ENCODE data around the gene KRT76. TPM values are rescaled to one million over a fixed set of nuclear protein-coding genes. Genes with fewer than 3 reads are reported as not detected.

Gene KRT76
- total RNA-seq, 1 donor from 2014 or later = not detected

DNA sequence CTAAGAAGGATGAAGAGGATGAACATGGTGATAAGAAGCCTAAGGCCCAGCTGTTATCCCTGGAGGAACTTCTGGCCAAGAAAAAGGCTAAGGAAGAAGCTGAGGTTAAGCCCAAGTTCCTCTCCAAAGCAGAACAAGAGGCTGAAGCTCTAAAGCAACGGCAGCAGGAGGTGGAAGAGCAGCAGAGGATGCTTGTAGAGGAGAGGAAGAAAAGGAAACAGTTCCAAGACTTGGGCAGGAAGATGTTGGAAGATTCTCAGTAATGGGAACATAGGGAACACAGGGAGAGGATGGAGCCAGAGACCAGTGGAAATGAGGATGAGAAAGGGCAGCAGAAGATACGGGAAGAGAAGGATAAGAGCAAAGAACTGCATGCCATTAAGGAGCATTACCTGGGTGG is 46.4 kb downstream of the KRT76 start:
- no peak for DNase-seq (ENCODE audit: low read depth in 2 of 2)

DNA sequence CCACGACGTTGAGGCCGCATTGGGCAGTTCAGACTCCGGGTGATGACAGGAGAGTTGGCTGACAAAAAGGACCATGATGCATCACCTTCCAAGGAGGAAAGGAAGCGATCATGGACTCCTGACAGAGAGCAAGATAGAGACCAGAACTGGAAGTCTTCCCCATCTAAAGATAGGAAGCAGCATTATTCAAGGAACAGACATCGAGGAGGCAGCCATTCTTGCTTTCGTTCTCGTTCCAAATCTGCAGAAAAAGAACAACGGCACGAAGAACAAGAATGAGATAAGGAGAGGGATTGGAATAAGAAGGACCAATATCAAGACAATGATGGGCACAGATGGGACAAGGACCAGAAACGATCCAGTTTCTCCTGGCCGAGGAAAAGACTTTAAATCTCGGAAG is 46.8 kb downstream of the KRT76 start:
- no peak for DNase-seq (ENCODE audit: low read depth in 2 of 2)

DNA sequence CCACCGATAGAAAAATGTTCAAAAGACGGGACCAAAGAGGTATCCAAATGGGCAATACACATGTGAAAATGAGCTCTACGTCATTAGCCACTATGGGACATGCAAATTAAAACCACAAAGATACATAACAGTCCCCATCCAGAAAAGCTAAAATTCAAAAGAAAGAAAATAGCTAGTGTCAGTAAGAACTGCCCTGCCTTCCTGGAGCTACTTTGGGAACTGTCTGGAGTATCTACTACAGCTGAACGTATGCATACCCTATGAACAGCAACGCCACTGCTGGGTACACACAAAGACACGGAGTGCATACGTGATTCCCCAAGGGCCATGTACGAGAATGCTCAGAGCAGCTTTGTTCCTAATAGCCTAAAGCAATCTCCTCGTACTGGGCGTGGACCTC is 48.0 kb downstream of the KRT76 start:
- DNase-seq (ENCODE audit: low read depth in 2 of 2) = no peak

DNA sequence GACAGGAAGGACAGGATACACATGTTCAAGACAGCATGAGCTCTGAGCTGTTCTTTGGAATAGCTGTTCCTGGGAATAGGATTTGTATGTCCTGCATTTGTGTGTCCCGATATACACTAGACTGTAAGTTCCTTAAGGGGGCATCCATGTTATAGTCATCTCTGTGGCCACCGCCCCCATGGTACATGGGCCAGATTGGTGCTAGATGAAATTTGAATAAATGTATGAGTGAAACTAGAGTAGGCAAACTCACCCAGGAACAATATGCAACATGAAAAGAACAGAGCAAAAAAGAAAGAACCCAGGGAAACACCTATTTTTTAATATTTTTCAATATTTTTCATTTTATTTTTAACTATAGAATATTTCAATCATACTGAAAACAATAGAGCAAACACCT is 48.8 kb downstream of the KRT76 start:
- no peak for DNase-seq (ENCODE audit: low read depth in 2 of 2)

GRCh38 chr12:52727037-52727436 is 50.1 kb downstream of the KRT76 start:
- DNase-seq (ENCODE audit: low read depth in 2 of 2) = no peak

GRCh38 chr12:52726451-52726850 is 50.7 kb downstream of the KRT76 start:
- DNase-seq (ENCODE audit: low read depth in 2 of 2) = no peak

DNA sequence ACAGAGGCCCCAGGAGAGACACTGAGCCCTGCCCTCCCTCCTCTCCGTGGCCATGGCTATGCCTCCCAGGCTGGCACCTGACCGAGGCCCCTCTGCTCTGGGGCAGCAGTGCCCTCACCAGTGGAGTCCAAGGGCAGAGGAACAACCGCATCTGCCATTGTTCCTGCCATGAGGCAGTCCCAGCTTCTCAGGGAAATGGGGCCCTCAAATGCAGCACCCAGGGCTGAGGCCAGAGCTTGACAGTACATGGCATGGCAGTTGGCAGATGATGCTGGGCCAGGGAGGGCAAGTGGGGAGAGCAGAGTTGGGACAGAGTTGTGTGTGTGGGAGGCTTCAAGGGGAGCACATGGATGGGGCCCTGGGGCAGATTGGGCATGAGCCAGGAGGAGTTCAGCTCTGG is 52.8 kb downstream of the KRT76 start:
- DNase-seq (ENCODE audit: low read depth in 2 of 2) = no peak

DNA sequence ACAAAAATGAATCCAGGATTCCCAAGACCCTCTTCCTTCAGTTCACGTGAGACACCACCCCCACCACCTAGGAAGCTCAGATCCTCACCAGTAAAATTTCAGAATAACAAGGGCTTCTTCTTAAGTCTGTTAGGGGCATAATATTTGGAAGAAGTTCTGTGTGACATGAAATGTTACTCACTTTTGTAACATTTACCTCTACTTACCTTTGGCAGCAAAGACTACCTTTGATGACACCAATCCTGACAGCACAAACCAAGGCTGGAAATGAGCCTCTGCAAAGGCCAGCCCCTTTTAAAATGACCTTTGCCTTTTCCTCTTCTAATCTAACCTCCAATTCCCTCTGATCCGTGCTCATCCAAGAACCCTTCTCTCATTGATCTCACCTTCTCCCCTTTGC is 54.5 kb downstream of the KRT76 start:
- no peak for DNase-seq (ENCODE audit: low read depth in 2 of 2)

- DNase-seq (ENCODE audit: low read depth in 2 of 2) = no peak
Measured at GRCh38 chr12:52721838-52722470, 55.2 kb downstream of the KRT76 start.

GRCh38 chr12:52720365-52720886 is 56.7 kb downstream of the KRT76 start:
- no peak for DNase-seq (ENCODE audit: low read depth in 2 of 2)

Other genes with a start within 250 kb of the KRT76 start
- not detected in 2 replicates for gene KRT71, start 224.2 kb downstream of the KRT76 start, total RNA-seq
- not detected in 2 replicates for gene KRT74, start 203.5 kb downstream of the KRT76 start, total RNA-seq
- not detected in 2 replicates for gene KRT72, start 175.9 kb downstream of the KRT76 start, total RNA-seq
- gene KRT73, start 158.8 kb downstream of the KRT76 start, total RNA-seq = not detected in 2 replicates
- gene KRT2, start 125.1 kb downstream of the KRT76 start, total RNA-seq = not detected in 2 replicates
- gene KRT1, start 96.9 kb downstream of the KRT76 start, total RNA-seq = not detected in 2 replicates
- gene KRT77, start 73.8 kb downstream of the KRT76 start, total RNA-seq = not detected in 2 replicates
- not detected in 2 replicates for gene KRT3, start 18.8 kb upstream of the KRT76 start, total RNA-seq
- not detected in 2 replicates for gene KRT4, start 36.8 kb upstream of the KRT76 start, total RNA-seq
- gene KRT79, start 57.0 kb upstream of the KRT76 start, total RNA-seq = not detected in 2 replicates
- not detected in 2 replicates for gene KRT78, start 71.6 kb upstream of the KRT76 start, total RNA-seq
- 11.3 and 12.6 TPM in 2 replicates for gene KRT8, start 127.7 kb upstream of the KRT76 start, total RNA-seq
- 139 and 162 TPM in 2 replicates for gene KRT18, start 171.8 kb upstream of the KRT76 start, total RNA-seq
- 775 and 904 TPM in 2 replicates for gene EIF4B, start 229.1 kb upstream of the KRT76 start, total RNA-seq